Measurements from ENCODE around the gene GRID1. TPM values are rescaled to one million over a fixed set of nuclear protein-coding genes. Genes with fewer than 3 reads are reported as not detected.

The GRID1 gene
- total RNA-seq, 4 donors from 2014 or later, result 17.2 to 28.1 (median 23.6) TPM

DNA sequence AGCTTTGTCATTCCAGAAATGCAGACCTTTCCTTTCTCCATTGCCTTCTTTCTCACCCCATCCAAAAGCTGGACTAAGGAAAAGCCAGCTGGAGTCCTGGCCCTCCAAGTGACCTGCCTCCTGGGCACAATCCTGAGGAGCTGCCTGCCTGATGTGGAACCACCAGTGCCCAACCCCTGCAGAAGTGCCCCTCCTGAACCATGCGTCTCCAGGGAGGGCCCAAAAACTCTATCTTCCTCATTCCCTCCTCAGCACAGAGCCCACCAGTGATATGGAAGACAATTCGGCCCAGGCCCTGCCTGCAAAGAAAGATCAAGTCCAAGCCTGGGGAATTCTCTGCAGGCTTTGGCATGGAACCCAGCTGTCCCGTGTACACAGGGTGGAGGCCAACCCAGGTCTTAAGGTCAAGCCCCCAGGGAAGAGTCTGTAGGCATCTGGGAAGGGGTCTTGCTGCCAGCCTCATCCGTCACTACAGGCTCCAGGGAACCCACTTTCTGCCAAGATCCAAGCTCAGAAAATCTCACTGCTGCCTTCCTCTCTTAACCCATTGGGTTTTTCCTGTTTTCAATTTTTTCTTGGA, 3.5 kb upstream of the GRID1 start:
- TF ChIP-seq, protein P1, sequence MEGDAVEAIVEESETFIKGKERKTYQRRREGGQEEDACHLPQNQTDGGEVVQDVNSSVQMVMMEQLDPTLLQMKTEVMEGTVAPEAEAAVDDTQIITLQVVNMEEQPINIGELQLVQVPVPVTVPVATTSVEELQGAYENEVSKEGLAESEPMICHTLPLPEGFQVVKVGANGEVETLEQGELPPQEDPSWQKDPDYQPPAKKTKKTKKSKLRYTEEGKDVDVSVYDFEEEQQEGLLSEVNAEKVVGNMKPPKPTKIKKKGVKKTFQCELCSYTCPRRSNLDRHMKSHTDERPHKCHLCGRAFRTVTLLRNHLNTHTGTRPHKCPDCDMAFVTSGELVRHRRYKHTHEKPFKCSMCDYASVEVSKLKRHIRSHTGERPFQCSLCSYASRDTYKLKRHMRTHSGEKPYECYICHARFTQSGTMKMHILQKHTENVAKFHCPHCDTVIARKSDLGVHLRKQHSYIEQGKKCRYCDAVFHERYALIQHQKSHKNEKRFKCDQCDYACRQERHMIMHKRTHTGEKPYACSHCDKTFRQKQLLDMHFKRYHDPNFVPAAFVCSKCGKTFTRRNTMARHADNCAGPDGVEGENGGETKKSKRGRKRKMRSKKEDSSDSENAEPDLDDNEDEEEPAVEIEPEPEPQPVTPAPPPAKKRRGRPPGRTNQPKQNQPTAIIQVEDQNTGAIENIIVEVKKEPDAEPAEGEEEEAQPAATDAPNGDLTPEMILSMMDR (IDR thresholded peaks at IDR 0.05), result no peak
- TF ChIP-seq POLR2A (IDR thresholded peaks at IDR 0.05), result no peak
- intact Hi-C loops (cut with DNase I), result loop anchor here (10.0 kb wide), 3 partner anchors 265 to 1585 kb away; no protein-coding TSS in a partner anchor
- no peak overlapping the region for H3K4me3 ChIP-seq (replicated peaks in 1 of 3)
- H3K36me3 ChIP-seq, result no peaks in the 10 kb centered on the region
- no peak overlapping the region for H3K27ac ChIP-seq
- DNase-seq, result no peak
- H3K4me1 ChIP-seq, result peaks cover 6 to 10% of the 10 kb centered on the region in 2 donors
- WGBS, 2 donors, result 74 to 95% methylated on average over 2 to 4 of the region's 4 CpGs
- H3K27me3 ChIP-seq, result no peaks in the 10 kb centered on the region
- no peaks in the 10 kb centered on the region for H3K9me3 ChIP-seq

DNA sequence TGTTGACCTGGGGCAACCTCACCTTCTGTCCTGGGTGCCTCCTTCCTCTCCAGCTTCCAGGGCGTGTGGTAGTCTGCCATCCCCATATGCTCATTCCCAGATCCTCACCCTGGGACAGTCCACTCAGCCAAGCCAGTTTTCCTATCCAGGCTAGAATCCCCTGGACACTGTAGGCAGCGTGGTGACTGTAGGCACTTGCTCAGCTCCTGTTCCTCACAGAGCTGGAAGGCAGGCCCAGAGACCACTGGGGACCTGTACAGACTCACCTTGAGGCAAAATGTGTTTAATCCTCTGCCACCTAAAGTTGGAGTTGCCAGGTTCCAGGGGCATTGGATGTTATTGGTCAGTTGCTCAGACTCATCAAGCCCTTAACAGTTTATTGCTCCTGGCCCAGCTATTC, 2.4 kb upstream of the GRID1 start:
- Histone ChIP-seq H3K27me3 (no peaks in the 10 kb centered on the region), H3K4me1 (peaks cover 14 to 15% of the 10 kb centered on the region in 2 donors), H3K27ac (no peak overlapping the region), H3K4me3 (replicated peaks in 1 of 3) (no peak overlapping the region), H3K9me3 (no peaks in the 10 kb centered on the region), H3K36me3 (no peaks in the 10 kb centered on the region)
- TF ChIP-seq POLR2A (IDR thresholded peaks at IDR 0.05), result no peak
- TF ChIP-seq, protein P1 (IDR thresholded peaks at IDR 0.05), result no peak
- intact Hi-C loops (cut with DNase I), result loop anchor here (10.0 kb wide), 1 partner anchor 374 kb away; no protein-coding TSS in a partner anchor
- no peak for DNase-seq
- WGBS, 2 donors, result 87 to 92% methylated on average over 2 of the region's 2 CpGs

GRCh38 chr10:86368046-86368445, 1.5 kb upstream of the GRID1 start:
- Histone ChIP-seq H3K4me1 (peaks cover 14 to 25% of the 10 kb centered on the region in 2 donors), H3K9me3 (no peaks in the 10 kb centered on the region), H3K27me3 (no peaks in the 10 kb centered on the region), H3K4me3 (replicated peaks in 1 of 3) (no peak overlapping the region), H3K27ac (no peak overlapping the region), H3K36me3 (no peaks in the 10 kb centered on the region)
- TF ChIP-seq POLR2A (IDR thresholded peaks at IDR 0.05), result no peak
- TF ChIP-seq, protein P1 (IDR thresholded peaks at IDR 0.05), result no peak
- intact Hi-C loops (cut with DNase I), result loop anchor here (10.0 kb wide), 1 partner anchor 373 kb away; no protein-coding TSS in a partner anchor
- WGBS, 2 donors, result 86 to 96% methylated on average over 1 of the region's 1 CpG
- no peak for DNase-seq

GRCh38 chr10:86367152-86367951, 757 bp upstream of the GRID1 start:
- no peaks in the 10 kb centered on the region for H3K36me3 ChIP-seq
- peak; percentile 35 to 44 for DNase-seq
- peak overlapping the region; percentile 10 to 65 (median 25) for H3K4me3 ChIP-seq (replicated peaks in 1 of 3)
- peaks cover 14 to 32% of the 10 kb centered on the region in 2 donors for H3K4me1 ChIP-seq
- no peak for TF ChIP-seq POLR2A (IDR thresholded peaks at IDR 0.05)
- TF ChIP-seq, protein P1 (IDR thresholded peaks at IDR 0.05), result no peak
- H3K9me3 ChIP-seq, result no peaks in the 10 kb centered on the region
- H3K27ac ChIP-seq, result peak overlapping the region in 1 of 3 donors; percentile 58
- no peaks in the 10 kb centered on the region for H3K27me3 ChIP-seq
- intact Hi-C loops (cut with DNase I), result loop anchor here (10.0 kb wide), 1 partner anchor 373 kb away; no protein-coding TSS in a partner anchor
- WGBS, 2 donors, result 13 to 40% methylated on average over 9 to 17 of the region's 62 CpGs

DNA sequence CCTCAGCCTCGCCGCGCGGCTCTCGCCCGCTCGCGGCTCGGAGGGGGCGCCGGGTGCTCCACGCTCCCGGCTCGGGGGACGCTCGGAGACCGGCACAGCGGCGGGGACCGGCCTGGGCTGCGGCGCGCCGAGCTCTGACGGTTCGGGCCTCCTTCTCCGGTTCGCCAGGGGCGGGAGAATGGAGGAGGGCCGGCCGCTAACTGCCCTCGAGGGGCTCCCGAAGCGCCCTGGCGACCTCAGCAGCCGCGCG, 232 bp upstream of the GRID1 start:
- Histone ChIP-seq H3K9me3 (no peaks in the 10 kb centered on the region), H3K27ac (peak overlapping the region in 1 of 3 donors; percentile 58), H3K4me1 (peaks cover 14 to 32% of the 10 kb centered on the region in 2 donors), H3K4me3 (replicated peaks in 1 of 3) (peak overlapping the region; percentile 10 to 65 (median 25)), H3K27me3 (no peaks in the 10 kb centered on the region), H3K36me3 (no peaks in the 10 kb centered on the region)
- no CpG with 5 or more reads among the region's 38 CpGs for WGBS, 2 donors
- intact Hi-C loops (cut with DNase I), result loop anchor here (10.0 kb wide), 1 partner anchor 372 kb away; no protein-coding TSS in a partner anchor
- no peak for TF ChIP-seq POLR2A (IDR thresholded peaks at IDR 0.05)
- TF ChIP-seq, protein P1 (IDR thresholded peaks at IDR 0.05), result no peak
- DNase-seq, result no peak

Data from thyroid gland (tissue), 4 donors.